ENCODE results near the gene CAVIN3. TPM values are rescaled to one million over a fixed set of nuclear protein-coding genes. Genes with fewer than 3 reads are reported as not detected.
"Not testable (repeated sequence)": the region's sequence is repeated elsewhere in the genome, so short reads cannot be mapped to it uniquely, and the experiment has no call there.

The CAVIN3 gene
- total and polyA plus RNA-seq, 2 of the 8 experiments (the other 6 are each of a cell fraction or from before 2014, with no cell fraction given), result 17.7 to 26.4 TPM

DNA sequence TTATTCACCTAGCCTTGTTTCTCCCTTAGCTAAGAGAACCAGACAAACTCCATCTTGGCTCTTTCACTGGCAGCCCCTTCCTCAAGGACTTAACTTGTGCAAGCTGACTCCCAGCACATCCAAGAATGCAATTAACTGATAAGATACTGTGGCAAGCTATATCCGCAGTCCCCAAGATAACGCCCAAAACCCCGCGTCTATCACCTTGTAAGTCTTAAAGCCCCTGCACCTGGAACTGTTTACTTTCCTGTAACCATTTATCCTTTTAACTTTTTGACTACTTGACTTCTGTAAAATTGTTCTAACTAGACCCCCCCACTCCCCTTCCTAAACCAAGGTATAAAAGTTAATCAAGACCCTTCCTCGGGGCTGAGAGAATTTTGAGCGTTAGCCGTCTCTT is 39.5 kb downstream of the CAVIN3 start:
- H3K9ac ChIP-seq (replicated peaks in 1 of 4; ENCODE audit: extremely low read depth in 1 of 4, low read depth in 3 of 4, low read length in 3 of 4); H2BK15ac ChIP-seq (ENCODE audit: low read length); H4K8ac ChIP-seq (ENCODE audit: extremely low read depth, insufficient read depth, low read length); FAIRE-seq; DNase-seq (ENCODE audit: low read depth in 1 of 2, low spot score in 2 of 2); H3K4me1 ChIP-seq (replicated peaks in 1 of 4; ENCODE audit: control insufficient read depth in 3 of 4, insufficient read depth in 4 of 4, low read length in 3 of 4); H2AFZ ChIP-seq (ENCODE audit: low read length); H3K79me1 ChIP-seq (ENCODE audit: low read depth, low read length); POLR2A ChIA-PET (ENCODE audit: partially characterized antibody); H3K79me2 ChIP-seq (ENCODE audit: control insufficient read depth in 1 of 2, insufficient read depth in 2 of 2, low read length in 2 of 2); H4K91ac ChIP-seq (replicated peaks; ENCODE audit: insufficient read length, low read length); H3K23ac ChIP-seq (ENCODE audit: insufficient read length); H3K56ac ChIP-seq (replicated peaks; ENCODE audit: insufficient read length, low read depth, low read length); H3K14ac ChIP-seq (ENCODE audit: insufficient read length); H3K27ac ChIP-seq (ENCODE audit: low read depth, low read length); H2BK120ac ChIP-seq (replicated peaks; ENCODE audit: low read depth, low read length); H3K36me3 ChIP-seq (ENCODE audit: control insufficient read depth in 2 of 4, insufficient read depth in 4 of 4, low read length in 3 of 4); H3K23me2 ChIP-seq (ENCODE audit: low read depth, low read length); H2BK5ac ChIP-seq (ENCODE audit: low read depth, low read length); H3K18ac ChIP-seq (ENCODE audit: extremely low read depth, low read length); H2BK20ac ChIP-seq (ENCODE audit: low read length); H4K5ac ChIP-seq (ENCODE audit: insufficient read length, low read depth, low read length); H3K4me3 ChIP-seq (ENCODE audit: extremely low read depth in 1 of 4, insufficient read depth in 2 of 4, low read depth in 3 of 4, low read length in 4 of 4); H2BK12ac ChIP-seq (ENCODE audit: low read depth, low read length); H3K4me2 ChIP-seq (ENCODE audit: insufficient read depth in 1 of 2, low read depth in 2 of 2, low read length in 2 of 2); H3K4ac ChIP-seq (replicated peaks; ENCODE audit: insufficient read length, low read depth, low read length); H2AK5ac ChIP-seq (ENCODE audit: low read depth, low read length); H3K9me3 ChIP-seq (ENCODE audit: insufficient read depth in 2 of 2, low read depth in 1 of 2, low read length in 1 of 2); H4K20me1 ChIP-seq (replicated peaks in 1 of 2; ENCODE audit: control insufficient read depth in 1 of 2, insufficient read depth in 2 of 2, low read length in 2 of 2): not testable (repeated sequence)
- 87% methylated on average over 7 of the region's 7 CpGs; no CpG with 5 or more reads in 1 of the 2 experiments for WGBS, 2 experiments (ENCODE audit: extremely low coverage in 1 of 2, insufficient coverage in 1 of 2, insufficient read length in 1 of 2, insufficient replicate concordance in 2 of 2, low coverage in 1 of 2, low lambda C conversion rate in 2 of 2, missing lambda C conversion rate in 1 of 2)
- CTCF ChIA-PET (ENCODE audit: partially characterized antibody), result interaction anchor here (0.6 to 10.9 kb wide), 14 partner anchors 8 to 164 kb away, joined by 3 to 127 read pairs (median 8); no protein-coding TSS in a partner anchor
- H3K27me3 ChIP-seq (replicated peaks in 1 of 4; ENCODE audit: control insufficient read depth in 3 of 4, extremely low read depth in 1 of 4, insufficient read depth in 3 of 4, low read length in 3 of 4), result peaks cover 7 to 52% (median 38%) of the 10 kb centered on the region in 4 experiments

All from H1 (cell line).